Transverse colon (tissue), 4 donors: ENCODE results near the gene CHST11. TPM values are rescaled to one million over a fixed set of nuclear protein-coding genes. Genes with fewer than 3 reads are reported as not detected.

Experiments used
- DNase-seq: peaks from one replicate; pipeline ENCODE4 v3.0.0-alpha.2; 2019
- H3K27ac ChIP-seq, 4 donors: fragments of 200-600 bp; sonication (generic); 2 replicates each; pipeline ENCODE4 v1.5.1; 2016 to 2018; ENCODE audit warnings: inconsistent platforms in 4 of 4
- H3K27me3 ChIP-seq: fragments of 200-600 bp; sonication (generic); 2 replicates; pipeline ENCODE4 v1.5.1; 2017; ENCODE audit warnings: inconsistent platforms
- H3K36me3 ChIP-seq, 4 donors: fragments of 200-600 bp; sonication (generic); 2 replicates each; pipeline ENCODE4 v1.5.1; 2017 to 2019; ENCODE audit warnings: inconsistent platforms in 4 of 4
- H3K4me1 ChIP-seq, 4 donors: fragments of 200-600 bp; sonication (generic); 2 replicates each; pipeline ENCODE4 v1.5.1; 2017 to 2020; ENCODE audit warnings: inconsistent platforms in 4 of 4
- H3K4me3 ChIP-seq, 4 donors: fragments of 200-600 bp; sonication (generic); 1 replicate in 1 of 4; 2 replicates in 3 of 4; pipeline versions ENCODE4 v1.5.1 to v1.6.1; 2017 to 2019; ENCODE audit warnings: inconsistent platforms in 4 of 4
- H3K9me3 ChIP-seq, 2 donors: fragments of 200-600 bp; sonication (generic); 2 replicates each; pipeline ENCODE4 v1.5.1; 2017 to 2019; ENCODE audit warnings: inconsistent platforms in 2 of 2
- EP300 ChIP-seq: sonication (generic); formaldehyde crosslinking; IDR thresholded peaks from one replicate; pipeline ENCODE4 v1.6.1; 2017; ENCODE audit warnings: antibody characterized with exemption, low read depth
- POLR2A ChIP-seq: fragments of 450-650 bp; IDR thresholded peaks from one replicate; pipeline ENCODE4 v1.6.1; 2016; ENCODE audit warnings: antibody characterized with exemption, mild to moderate bottlenecking, moderate library complexity
- POLR2AphosphoS5 ChIP-seq, 3 donors: sonication (generic); formaldehyde crosslinking; IDR thresholded peaks; one replicate each; pipeline ENCODE4 v1.6.1; 2016; ENCODE audit warnings: antibody characterized with exemption in 3 of 3
- WGBS, 2 donors: methylation state at CpG; one replicate each; pipeline ENCODE4 v1.1.5; 2018; ENCODE audit warnings: low coverage in 1 of 2; 5-methylcytosine and 5-hydroxymethylcytosine counted together
- in situ Hi-C, 4 donors: fragments of 200-750 bp; cut with MboI; loops; one replicate each; pipeline versions ENCODE4 v1.15.0 to v1.15.1; 2017; ENCODE audit warnings: low sequenced_read_pairs in 3 of 4, low pct_ligation_motif_present in 1 of 4, low pct_unique_long_range_greater_than_20kb in 1 of 4
- intact Hi-C: fragments of 100-400 bp; cut with DNase I; formaldehyde crosslinking; loops from one replicate; pipeline ENCODE4 v1.15.1; 2023; ENCODE audit warnings: low total_unique reads
- total RNA-seq, 4 donors: library from RNA; depleted of rRNA; stranded (reverse); fragments of >200 nt; gene quantifications; one replicate each; pipeline ENCODE4 v1.1.0, GENCODE V29; 2016
- TF ChIP-seq, protein P1 (sequence below), 5 experiments: fragments of 200-600 bp in 3 of 5; fragments of 450-650 bp in 2 of 5; sonication (generic) in 3 of 5; IDR thresholded peaks; 1 replicate in 2 of 5; 2 replicates in 3 of 5; pipeline ENCODE4 v1.5.1; 2016 to 2017; ENCODE audit warnings: antibody characterized with exemption in 5 of 5, inconsistent platforms in 3 of 5, mild to moderate bottlenecking in 2 of 5, moderate library complexity in 1 of 5

CHST11 gene
- total RNA-seq, 4 donors from 2014 or later = 4.2 to 123 (median 31.5) TPM

DNA sequence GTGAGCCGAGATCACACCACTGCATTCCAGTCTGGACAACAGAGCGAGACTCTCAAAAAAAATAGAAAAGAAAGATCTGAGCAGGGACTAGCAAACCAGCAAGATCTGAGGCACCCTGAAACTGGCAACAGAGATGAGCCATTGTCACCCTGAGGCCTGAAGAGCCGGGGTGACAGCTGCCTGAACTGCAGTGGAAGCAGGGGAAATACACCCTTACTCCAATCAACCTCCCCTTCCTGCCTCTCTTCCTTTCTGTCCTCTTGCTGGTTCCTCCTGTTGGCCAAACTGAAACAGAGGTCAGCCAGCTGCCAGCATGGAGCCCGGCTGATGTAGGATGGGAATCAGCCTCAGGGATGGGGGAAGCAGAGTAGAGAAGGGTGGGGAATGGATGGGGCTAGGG is 192.0 kb downstream of the CHST11 start:
- TF ChIP-seq EP300 (no peak), POLR2A (no peak), POLR2AphosphoS5 (IDR thresholded peaks at IDR 0.05) (no peak)
- TF ChIP-seq, protein P1, sequence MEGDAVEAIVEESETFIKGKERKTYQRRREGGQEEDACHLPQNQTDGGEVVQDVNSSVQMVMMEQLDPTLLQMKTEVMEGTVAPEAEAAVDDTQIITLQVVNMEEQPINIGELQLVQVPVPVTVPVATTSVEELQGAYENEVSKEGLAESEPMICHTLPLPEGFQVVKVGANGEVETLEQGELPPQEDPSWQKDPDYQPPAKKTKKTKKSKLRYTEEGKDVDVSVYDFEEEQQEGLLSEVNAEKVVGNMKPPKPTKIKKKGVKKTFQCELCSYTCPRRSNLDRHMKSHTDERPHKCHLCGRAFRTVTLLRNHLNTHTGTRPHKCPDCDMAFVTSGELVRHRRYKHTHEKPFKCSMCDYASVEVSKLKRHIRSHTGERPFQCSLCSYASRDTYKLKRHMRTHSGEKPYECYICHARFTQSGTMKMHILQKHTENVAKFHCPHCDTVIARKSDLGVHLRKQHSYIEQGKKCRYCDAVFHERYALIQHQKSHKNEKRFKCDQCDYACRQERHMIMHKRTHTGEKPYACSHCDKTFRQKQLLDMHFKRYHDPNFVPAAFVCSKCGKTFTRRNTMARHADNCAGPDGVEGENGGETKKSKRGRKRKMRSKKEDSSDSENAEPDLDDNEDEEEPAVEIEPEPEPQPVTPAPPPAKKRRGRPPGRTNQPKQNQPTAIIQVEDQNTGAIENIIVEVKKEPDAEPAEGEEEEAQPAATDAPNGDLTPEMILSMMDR (IDR thresholded peaks at IDR 0.05) = no peak
- Histone ChIP-seq H3K9me3 (no peaks in the 10 kb centered on the region), H3K4me3 (no peak overlapping the region), H3K27ac (no peak overlapping the region), H3K27me3 (no peaks in the 10 kb centered on the region), H3K36me3 (no peaks in the 10 kb centered on the region), H3K4me1 (peaks cover 0 to 8% (median 1%) of the 10 kb centered on the region in 4 donors)
- DNase-seq = no peak
- intact Hi-C loops (no loop called here), in situ Hi-C loops (no loop called here)
- WGBS, 2 donors = 83 to 90% methylated on average over 3 to 4 of the region's 4 CpGs

DNA sequence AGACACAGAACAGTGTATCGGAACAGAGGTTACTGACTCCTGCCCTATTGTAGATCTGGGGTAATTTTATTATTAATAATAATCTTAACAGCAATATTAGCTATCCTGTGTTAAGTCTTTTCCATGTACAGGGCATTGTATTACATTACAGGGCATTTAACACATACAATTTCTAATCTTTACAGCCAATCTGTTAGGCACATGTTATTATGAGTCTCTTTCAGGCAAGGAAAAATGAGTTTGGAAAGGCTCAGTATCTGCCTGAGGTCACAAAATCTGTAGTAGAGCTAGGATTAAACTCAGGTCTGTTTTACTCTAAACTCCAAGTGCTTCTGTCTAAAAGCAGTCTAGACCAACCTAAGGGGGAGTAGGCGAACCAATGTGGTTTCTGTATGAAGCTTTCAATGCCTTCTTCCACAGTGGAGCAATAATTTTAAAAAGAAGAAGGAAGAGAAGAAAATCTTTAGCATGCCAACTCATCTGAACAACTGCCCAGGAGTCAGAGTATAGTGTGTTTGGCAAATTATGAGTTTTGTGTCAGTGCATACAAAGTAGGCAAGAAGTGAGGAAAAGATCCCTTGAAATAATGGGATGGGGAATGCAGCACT is 192.6 kb downstream of the CHST11 start:
- WGBS, 2 donors = 80 to 93% methylated on average over 1 to 2 of the region's 2 CpGs

GRCh38 chr12:104649921-104650320 is 193.2 kb downstream of the CHST11 start:
- no peaks in the 10 kb centered on the region for H3K36me3 ChIP-seq
- DNase-seq = no peak
- in situ Hi-C loops (no loop called here), intact Hi-C loops (no loop called here)
- TF ChIP-seq POLR2AphosphoS5 (IDR thresholded peaks at IDR 0.05) (no peak), EP300 (no peak), POLR2A (no peak)
- TF ChIP-seq, protein P1 (IDR thresholded peaks at IDR 0.05) = no peak
- H3K4me1 ChIP-seq = peaks cover 0 to 3% (median 0%) of the 10 kb centered on the region in 4 donors
- H3K4me3 ChIP-seq = no peak overlapping the region
- no peak overlapping the region for H3K27ac ChIP-seq
- H3K9me3 ChIP-seq = no peaks in the 10 kb centered on the region
- no peaks in the 10 kb centered on the region for H3K27me3 ChIP-seq

More for the DNA sequence above, 192.6 kb downstream of the CHST11 start:
- no peak for DNase-seq
- Histone ChIP-seq H3K4me1 (peaks cover 0 to 4% (median 0%) of the 10 kb centered on the region in 4 donors), H3K9me3 (no peaks in the 10 kb centered on the region), H3K4me3 (no peak overlapping the region), H3K27me3 (no peaks in the 10 kb centered on the region), H3K27ac (no peak overlapping the region), H3K36me3 (no peaks in the 10 kb centered on the region)
- intact Hi-C loops (no loop called here), in situ Hi-C loops (no loop called here)
- TF ChIP-seq POLR2A (no peak), POLR2AphosphoS5 (IDR thresholded peaks at IDR 0.05) (no peak), EP300 (no peak)
- TF ChIP-seq, protein P1 (IDR thresholded peaks at IDR 0.05) = no peak

- WGBS, 2 donors = 77 to 100% methylated on average over 3 to 5 of the region's 5 CpGs
- Histone ChIP-seq H3K36me3 (no peaks in the 10 kb centered on the region), H3K9me3 (no peaks in the 10 kb centered on the region), H3K27me3 (no peaks in the 10 kb centered on the region), H3K4me1 (peaks cover 0 to 3% (median 0%) of the 10 kb centered on the region in 4 donors), H3K27ac (no peak overlapping the region), H3K4me3 (no peak overlapping the region)
- intact Hi-C loops = no loop called here
- DNase-seq = no peak
- in situ Hi-C loops = no loop called here
- no peak for TF ChIP-seq POLR2A
- TF ChIP-seq, protein P1 (IDR thresholded peaks at IDR 0.05) = no peak
- no peak for TF ChIP-seq POLR2AphosphoS5 (IDR thresholded peaks at IDR 0.05)
- TF ChIP-seq EP300 = no peak
These were observed 193.8 kb downstream of the CHST11 start for GRCh38 chr12:104650541-104650940.
